Measurements from ENCODE around the gene ADGRB3. TPM values are rescaled to one million over a fixed set of nuclear protein-coding genes. Genes with fewer than 3 reads are reported as not detected.

The ADGRB3 gene
- polyA plus RNA-seq, 1 experiment, result not detected

GRCh38 chr6:68726992-68727391, 91.9 kb downstream of the ADGRB3 start:
- Histone ChIP-seq H3K27me3 (ENCODE audit: control insufficient read depth, insufficient read depth, low read length) (no peaks in the 10 kb centered on the region), H3K27ac (ENCODE audit: low read depth, low read length) (no peak overlapping the region), H3K4me3 (ENCODE audit: low read depth, low read length) (no peak overlapping the region), H3K9me3 (ENCODE audit: control insufficient read depth, insufficient read depth, low read length) (no peaks in the 10 kb centered on the region)
- TF ChIP-seq CTCF (IDR thresholded peaks at IDR 0.05; ENCODE audit: low read depth, low read length), result no peak
- POLR2A ChIA-PET, result no interaction called here
- DNase-seq (ENCODE audit: low read depth, low spot score), result no peak
- CTCF ChIA-PET, result no interaction called here

- CTCF ChIA-PET, result no interaction called here
- DNase-seq (ENCODE audit: low read depth, low spot score), result no peak
- Histone ChIP-seq H3K27me3 (ENCODE audit: control insufficient read depth, insufficient read depth, low read length) (no peaks in the 10 kb centered on the region), H3K9me3 (ENCODE audit: control insufficient read depth, insufficient read depth, low read length) (no peaks in the 10 kb centered on the region), H3K4me3 (ENCODE audit: low read depth, low read length) (no peak overlapping the region), H3K27ac (ENCODE audit: low read depth, low read length) (no peak overlapping the region)
- no peak for TF ChIP-seq CTCF (IDR thresholded peaks at IDR 0.05; ENCODE audit: low read depth, low read length)
- POLR2A ChIA-PET, result no interaction called here
Observed at GRCh38 chr6:68727699-68728098, 92.6 kb downstream of the ADGRB3 start.

- Histone ChIP-seq H3K9me3 (ENCODE audit: control insufficient read depth, insufficient read depth, low read length) (no peaks in the 10 kb centered on the region), H3K27ac (ENCODE audit: low read depth, low read length) (no peak overlapping the region), H3K4me3 (ENCODE audit: low read depth, low read length) (no peak overlapping the region), H3K27me3 (ENCODE audit: control insufficient read depth, insufficient read depth, low read length) (no peaks in the 10 kb centered on the region)
- POLR2A ChIA-PET, result no interaction called here
- CTCF ChIA-PET, result no interaction called here
- no peak for DNase-seq (ENCODE audit: low read depth, low spot score)
- no peak for TF ChIP-seq CTCF (IDR thresholded peaks at IDR 0.05; ENCODE audit: low read depth, low read length)
Observed at GRCh38 chr6:68728159-68728979, 93.3 kb downstream of the ADGRB3 start.

GRCh38 chr6:68729377-68729903, 94.4 kb downstream of the ADGRB3 start:
- DNase-seq (ENCODE audit: low read depth, low spot score), result no peak
- Histone ChIP-seq H3K27ac (ENCODE audit: low read depth, low read length) (no peak overlapping the region), H3K27me3 (ENCODE audit: control insufficient read depth, insufficient read depth, low read length) (no peaks in the 10 kb centered on the region), H3K9me3 (ENCODE audit: control insufficient read depth, insufficient read depth, low read length) (no peaks in the 10 kb centered on the region), H3K4me3 (ENCODE audit: low read depth, low read length) (no peak overlapping the region)
- no peak for TF ChIP-seq CTCF (IDR thresholded peaks at IDR 0.05; ENCODE audit: low read depth, low read length)
- ChIA-PET POLR2A (no interaction called here), CTCF (no interaction called here)

GRCh38 chr6:68730291-68731054, 95.4 kb downstream of the ADGRB3 start:
- TF ChIP-seq CTCF (IDR thresholded peaks at IDR 0.05; ENCODE audit: low read depth, low read length), result no peak
- ChIA-PET POLR2A (no interaction called here), CTCF (interaction anchor here (0.6 kb wide), 1 partner anchor 621 kb away, joined by 4 read pairs; no protein-coding TSS in a partner anchor)
- Histone ChIP-seq H3K4me3 (ENCODE audit: low read depth, low read length) (no peak overlapping the region), H3K9me3 (ENCODE audit: control insufficient read depth, insufficient read depth, low read length) (no peaks in the 10 kb centered on the region), H3K27me3 (ENCODE audit: control insufficient read depth, insufficient read depth, low read length) (no peaks in the 10 kb centered on the region), H3K27ac (ENCODE audit: low read depth, low read length) (no peak overlapping the region)
- no peak for DNase-seq (ENCODE audit: low read depth, low spot score)
